ENCODE data around the gene ENTPD8.

- TF ChIP-seq POLR2AphosphoS5 (IDR thresholded peaks at IDR 0.05; ENCODE audit: low read depth, low read length) (no peak), POLR2A (IDR thresholded peaks at IDR 0.05; ENCODE audit: low read depth, low read length) (no peak), TAF1 (IDR thresholded peaks at IDR 0.05; ENCODE audit: borderline replicate concordance, low read depth, low read length) (no peak)
Observed at GRCh38 chr9:137433916-137434431, 7.2 kb downstream of the ENTPD8 start.

All from GM12892 (cell line).